Activated CD8-positive, alpha-beta T cell treated with anti-CD3 and anti-CD28 coated beads, Interleukin-2, amount 10 ng/mL, durations not matched to agents 7 days and 5 days (primary cell): ENCODE results near the gene MOV10. TPM values are rescaled to one million over a fixed set of nuclear protein-coding genes. Genes with fewer than 3 reads are reported as not detected.

ENCODE experiments used
- ATAC-seq: fragments of 150-1000 bp; cut with Tn5 transposase; one replicate; pipeline ENCODE4 v1.10.0; 2021; ENCODE audit warnings: moderate library complexity
- CTCF ChIA-PET: fragments of 350-600 bp; sonication (Branson Sonifier 250); formaldehyde crosslinking; loops from one replicate; lab custom pipeline; 2021; ENCODE audit warnings: antibody characterized with exemption; lab: Charles Lee
- POLR2A ChIA-PET: fragments of 350-600 bp; sonication (Branson Sonifier 250); formaldehyde crosslinking; loops from one replicate; lab custom pipeline; 2021; ENCODE audit warnings: antibody characterized with exemption; lab: Charles Lee
- DNase-seq: peaks from one replicate; pipeline ENCODE4 v3.0.0-alpha.2; 2020
- H3K27ac Mint-ChIP-seq: one replicate; pipeline ENCODE4 v1.8.0; 2021; ENCODE audit warnings: mild to moderate bottlenecking, mixed read lengths
- H3K27me3 Mint-ChIP-seq: one replicate; pipeline ENCODE4 v1.8.0; 2021; ENCODE audit warnings: low read depth, mixed read lengths
- H3K36me3 Mint-ChIP-seq: one replicate; pipeline ENCODE4 v1.8.0; 2021; ENCODE audit warnings: low read depth, mixed read lengths
- H3K4me1 Mint-ChIP-seq: one replicate; pipeline ENCODE4 v1.8.0; 2021; ENCODE audit warnings: low read depth, mixed read lengths
- H3K4me3 Mint-ChIP-seq: one replicate; pipeline ENCODE4 v1.8.0; 2021; ENCODE audit warnings: mild to moderate bottlenecking, mixed read lengths
- H3K9me3 Mint-ChIP-seq: one replicate; pipeline ENCODE4 v1.8.0; 2022; ENCODE audit warnings: mixed read lengths; ENCODE audit not compliant: insufficient read depth
- total RNA-seq, 2 experiments: library from RNA; stranded (reverse); gene quantifications; one replicate each; pipeline ENCODE4 v1.2.3, GENCODE V29; 2021

MOV10 gene
- total RNA-seq, 2 experiments from 2014 or later: 120 TPM

DNA sequence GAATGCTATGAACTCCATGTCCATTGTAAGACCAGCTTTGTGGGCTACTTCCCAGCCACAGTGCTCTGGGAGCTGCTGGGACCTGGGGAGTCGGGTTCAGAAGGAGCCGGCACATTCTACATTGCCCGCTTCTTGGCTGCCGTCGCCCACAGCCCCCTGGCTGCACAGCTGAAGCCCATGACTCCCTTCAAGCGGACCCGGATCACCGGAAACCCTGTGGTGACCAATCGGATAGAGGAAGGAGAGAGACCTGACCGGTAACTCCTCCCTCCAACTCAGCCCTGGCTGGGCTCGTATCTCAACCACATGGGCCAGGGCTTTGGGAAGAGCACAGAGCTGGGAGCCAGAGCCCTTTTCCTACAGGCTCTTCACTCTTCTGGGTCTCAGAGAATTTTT is 15.4 kb downstream of the MOV10 start:
- Mint-ChIP-seq H3K4me3 (no peak overlapping the region), H3K4me1 (peaks cover 8% of the 10 kb centered on the region), H3K27ac (no peak overlapping the region), H3K27me3 (no peaks in the 10 kb centered on the region), H3K9me3 (no peaks in the 10 kb centered on the region), H3K36me3 (peaks cover 28% of the 10 kb centered on the region)
- CTCF ChIA-PET: interaction anchor here (1.1 kb wide), 1 partner anchor 114 kb away, joined by 3 read pairs; no protein-coding TSS in a partner anchor
- POLR2A ChIA-PET: interaction anchor here (1.1 kb wide), 1 partner anchor 13 kb away, joined by 3 read pairs; no protein-coding TSS in a partner anchor
- DNase-seq (no peak), ATAC-seq (no peak)

DNA sequence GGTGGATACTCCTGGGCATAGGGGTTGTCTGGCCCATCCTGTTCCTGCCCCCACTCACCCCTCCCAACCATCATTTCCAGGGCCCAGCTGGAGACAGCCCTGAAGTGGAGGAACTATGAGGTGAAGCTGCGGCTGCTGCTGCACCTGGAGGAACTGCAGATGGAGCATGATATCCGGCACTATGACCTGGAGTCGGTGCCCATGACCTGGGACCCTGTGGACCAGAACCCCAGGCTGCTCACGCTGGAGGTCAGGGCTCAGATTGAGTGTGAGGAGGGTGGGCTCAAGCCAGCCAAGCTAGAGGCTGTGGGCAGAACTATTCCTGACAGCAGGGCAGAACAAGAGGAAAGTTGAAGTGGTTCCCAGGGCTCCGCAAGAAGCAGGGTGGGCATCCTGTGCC is 18.2 kb downstream of the MOV10 start:
- peaks cover 44% of the 10 kb centered on the region for H3K36me3 Mint-ChIP-seq
- H3K9me3 Mint-ChIP-seq: no peaks in the 10 kb centered on the region
- no peak overlapping the region for H3K4me3 Mint-ChIP-seq
- H3K4me1 Mint-ChIP-seq: peaks cover 2% of the 10 kb centered on the region
- ChIA-PET CTCF (no interaction called here), POLR2A (interaction anchor here (1.2 to 1.5 kb wide), 2 partner anchors 12 to 18 kb away, joined by 3 to 4 read pairs; partner anchors contain the start of gene MOV10)
- no peak for ATAC-seq
- H3K27me3 Mint-ChIP-seq: no peaks in the 10 kb centered on the region
- no peak overlapping the region for H3K27ac Mint-ChIP-seq
- DNase-seq: no peak

DNA sequence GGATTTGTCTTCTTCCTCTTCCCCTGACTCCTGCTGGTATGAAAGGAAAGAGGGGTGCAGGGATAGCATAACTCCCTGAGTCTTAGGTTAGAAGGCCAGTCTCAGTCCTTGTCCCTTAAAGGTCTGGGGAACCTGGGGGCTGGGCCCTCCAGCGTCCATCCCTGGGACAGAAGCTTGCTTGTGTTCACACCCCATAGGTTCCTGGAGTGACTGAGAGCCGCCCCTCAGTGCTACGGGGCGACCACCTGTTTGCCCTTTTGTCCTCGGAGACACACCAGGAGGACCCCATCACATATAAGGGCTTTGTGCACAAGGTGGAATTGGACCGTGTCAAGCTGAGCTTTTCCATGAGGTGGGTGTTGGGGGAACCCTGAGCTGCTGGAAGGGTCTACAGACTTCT is 19.4 kb downstream of the MOV10 start:
- Mint-ChIP-seq H3K36me3 (peaks cover 48% of the 10 kb centered on the region), H3K9me3 (no peaks in the 10 kb centered on the region), H3K27ac (no peak overlapping the region), H3K4me3 (no peak overlapping the region), H3K4me1 (no peaks in the 10 kb centered on the region), H3K27me3 (no peaks in the 10 kb centered on the region)
- ATAC-seq (no peak), DNase-seq (no peak)
- CTCF ChIA-PET: interaction anchor here (1.2 kb wide), 1 partner anchor 378 kb away, joined by 3 read pairs; no protein-coding TSS in a partner anchor
- POLR2A ChIA-PET: interaction anchor here (1.5 kb wide), 1 partner anchor 19 kb away, joined by 4 read pairs; the partner anchor contains the start of gene MOV10

DNA sequence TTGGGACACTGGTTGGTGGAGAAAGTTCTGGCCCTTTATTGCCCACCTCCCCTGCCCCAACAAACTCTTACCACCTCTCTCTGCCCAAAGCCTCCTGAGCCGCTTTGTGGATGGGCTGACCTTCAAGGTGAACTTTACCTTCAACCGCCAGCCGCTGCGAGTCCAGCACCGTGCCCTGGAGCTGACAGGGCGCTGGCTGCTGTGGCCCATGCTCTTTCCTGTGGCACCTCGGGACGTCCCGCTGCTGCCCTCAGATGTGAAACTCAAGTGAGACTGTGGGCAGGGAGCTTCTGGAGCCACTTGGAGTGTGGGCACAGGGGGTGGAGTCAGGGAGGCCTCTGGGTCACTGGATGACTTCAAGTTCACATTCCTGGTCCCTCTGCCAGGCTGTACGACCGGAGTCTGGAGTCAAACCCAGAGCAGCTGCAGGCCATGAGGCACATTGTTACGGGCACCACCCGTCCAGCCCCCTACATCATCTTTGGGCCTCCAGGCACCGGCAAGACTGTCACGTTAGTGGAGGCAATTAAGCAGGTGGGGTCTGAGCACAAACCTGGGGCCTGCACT is 20.0 kb downstream of the MOV10 start:
- Mint-ChIP-seq H3K4me3 (no peak overlapping the region), H3K27me3 (no peaks in the 10 kb centered on the region), H3K36me3 (peaks cover 52% of the 10 kb centered on the region), H3K4me1 (peaks cover 2% of the 10 kb centered on the region), H3K9me3 (no peaks in the 10 kb centered on the region), H3K27ac (no peak overlapping the region)
- ATAC-seq: no peak
- ChIA-PET POLR2A (no interaction called here), CTCF (interaction anchor here (1.2 kb wide), 1 partner anchor 378 kb away, joined by 3 read pairs; no protein-coding TSS in a partner anchor)
- no peak for DNase-seq

DNA sequence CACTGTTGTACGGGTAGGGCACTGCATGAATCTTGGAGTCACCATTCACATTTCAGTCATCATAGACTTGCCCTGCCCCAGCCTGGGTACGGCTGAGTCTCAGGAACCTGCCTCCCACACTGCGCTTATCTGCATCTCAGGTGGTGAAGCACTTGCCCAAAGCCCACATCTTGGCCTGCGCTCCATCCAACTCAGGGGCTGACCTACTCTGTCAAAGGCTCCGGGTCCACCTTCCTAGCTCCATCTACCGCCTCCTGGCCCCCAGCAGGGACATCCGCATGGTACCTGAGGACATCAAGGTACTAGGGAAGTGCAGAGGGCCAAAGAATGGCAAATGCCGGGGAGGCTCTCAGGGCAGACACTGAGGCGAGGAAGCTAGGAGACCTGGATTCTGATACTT is 20.8 kb downstream of the MOV10 start:
- POLR2A ChIA-PET: interaction anchor here (0.8 kb wide), 1 partner anchor 76 kb away, joined by 3 read pairs; the partner anchor contains the start of gene ST7L
- Mint-ChIP-seq H3K27ac (no peak overlapping the region), H3K36me3 (peaks cover 55% of the 10 kb centered on the region), H3K4me3 (no peak overlapping the region), H3K9me3 (no peaks in the 10 kb centered on the region), H3K4me1 (peaks cover 11% of the 10 kb centered on the region), H3K27me3 (no peaks in the 10 kb centered on the region)
- no peak for ATAC-seq
- CTCF ChIA-PET: no interaction called here
- DNase-seq: no peak

DNA sequence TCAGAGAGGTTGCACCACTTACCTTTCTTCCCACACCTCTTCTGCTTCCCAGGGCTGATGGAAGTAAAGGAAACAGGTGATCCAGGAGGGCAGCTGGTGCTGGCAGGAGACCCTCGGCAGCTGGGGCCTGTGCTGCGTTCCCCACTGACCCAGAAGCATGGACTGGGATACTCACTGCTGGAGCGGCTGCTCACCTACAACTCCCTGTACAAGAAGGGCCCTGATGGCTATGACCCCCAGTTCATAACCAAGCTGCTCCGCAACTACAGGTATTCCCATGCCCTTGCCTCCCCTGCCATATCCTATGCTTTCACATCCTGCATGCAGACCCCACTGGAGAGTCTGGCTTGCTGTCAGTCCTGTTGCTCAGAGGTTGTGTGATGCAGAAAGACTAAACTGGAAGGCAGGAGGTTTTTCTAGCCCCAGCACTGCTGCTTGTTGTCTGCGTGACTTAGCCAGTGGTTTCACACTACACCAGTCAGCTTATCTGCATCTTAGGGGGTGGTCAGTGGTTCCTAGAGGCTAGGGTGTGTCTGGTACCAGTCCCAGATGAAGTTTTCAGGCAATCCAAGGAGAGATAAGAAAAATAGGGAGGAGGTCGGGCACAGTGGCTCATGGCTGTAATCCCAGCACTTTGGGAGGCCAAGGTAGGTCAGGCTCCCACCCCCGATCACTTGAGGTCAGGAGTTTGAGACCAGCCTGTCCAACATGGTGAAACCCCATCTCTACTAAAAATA is 22.3 kb downstream of the MOV10 start:
- H3K36me3 Mint-ChIP-seq: peaks cover 57% of the 10 kb centered on the region
- H3K4me3 Mint-ChIP-seq: no peak overlapping the region
- no peak overlapping the region for H3K27ac Mint-ChIP-seq
- H3K4me1 Mint-ChIP-seq: peaks cover 25% of the 10 kb centered on the region
- no peaks in the 10 kb centered on the region for H3K9me3 Mint-ChIP-seq
- H3K27me3 Mint-ChIP-seq: no peaks in the 10 kb centered on the region
- ChIA-PET CTCF (interaction anchor here (2.9 kb wide), 1 partner anchor 11 kb away, joined by 10 read pairs; no protein-coding TSS in a partner anchor), POLR2A (interaction anchor here (0.8 kb wide), 1 partner anchor 61 kb away, joined by 3 read pairs; no protein-coding TSS in a partner anchor)
- ATAC-seq (no peak), DNase-seq (no peak)

DNA sequence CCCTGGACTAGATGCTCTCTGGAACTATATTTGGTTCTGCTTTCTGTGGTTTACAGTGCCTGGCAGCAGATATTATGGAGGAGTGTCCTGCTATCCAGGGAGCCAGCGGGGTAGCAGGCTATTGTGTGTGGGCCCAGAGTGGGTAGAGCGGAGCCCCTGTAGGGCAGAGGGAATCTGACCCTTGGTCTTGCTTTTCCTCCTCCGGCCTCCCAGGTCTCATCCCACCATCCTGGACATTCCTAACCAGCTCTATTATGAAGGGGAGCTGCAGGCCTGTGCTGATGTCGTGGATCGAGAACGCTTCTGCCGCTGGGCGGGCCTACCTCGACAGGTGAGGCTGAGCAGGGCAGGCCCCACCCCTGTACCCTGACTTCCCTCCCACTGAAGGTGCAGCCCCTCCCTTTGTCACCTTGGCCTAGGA is 23.3 kb downstream of the MOV10 start:
- Mint-ChIP-seq H3K27me3 (no peaks in the 10 kb centered on the region), H3K4me3 (no peak overlapping the region), H3K27ac (no peak overlapping the region), H3K36me3 (peaks cover 62% of the 10 kb centered on the region), H3K9me3 (no peaks in the 10 kb centered on the region), H3K4me1 (peaks cover 36% of the 10 kb centered on the region)
- DNase-seq (no peak), ATAC-seq (no peak)
- ChIA-PET POLR2A (interaction anchor here (0.8 to 3.7 kb wide), 2 partner anchors 23 to 62 kb away, joined by 3 to 21 read pairs; partner anchors contain the start of gene MOV10), CTCF (interaction anchor here (2.9 kb wide), 1 partner anchor 10 kb away, joined by 10 read pairs; no protein-coding TSS in a partner anchor)

DNA sequence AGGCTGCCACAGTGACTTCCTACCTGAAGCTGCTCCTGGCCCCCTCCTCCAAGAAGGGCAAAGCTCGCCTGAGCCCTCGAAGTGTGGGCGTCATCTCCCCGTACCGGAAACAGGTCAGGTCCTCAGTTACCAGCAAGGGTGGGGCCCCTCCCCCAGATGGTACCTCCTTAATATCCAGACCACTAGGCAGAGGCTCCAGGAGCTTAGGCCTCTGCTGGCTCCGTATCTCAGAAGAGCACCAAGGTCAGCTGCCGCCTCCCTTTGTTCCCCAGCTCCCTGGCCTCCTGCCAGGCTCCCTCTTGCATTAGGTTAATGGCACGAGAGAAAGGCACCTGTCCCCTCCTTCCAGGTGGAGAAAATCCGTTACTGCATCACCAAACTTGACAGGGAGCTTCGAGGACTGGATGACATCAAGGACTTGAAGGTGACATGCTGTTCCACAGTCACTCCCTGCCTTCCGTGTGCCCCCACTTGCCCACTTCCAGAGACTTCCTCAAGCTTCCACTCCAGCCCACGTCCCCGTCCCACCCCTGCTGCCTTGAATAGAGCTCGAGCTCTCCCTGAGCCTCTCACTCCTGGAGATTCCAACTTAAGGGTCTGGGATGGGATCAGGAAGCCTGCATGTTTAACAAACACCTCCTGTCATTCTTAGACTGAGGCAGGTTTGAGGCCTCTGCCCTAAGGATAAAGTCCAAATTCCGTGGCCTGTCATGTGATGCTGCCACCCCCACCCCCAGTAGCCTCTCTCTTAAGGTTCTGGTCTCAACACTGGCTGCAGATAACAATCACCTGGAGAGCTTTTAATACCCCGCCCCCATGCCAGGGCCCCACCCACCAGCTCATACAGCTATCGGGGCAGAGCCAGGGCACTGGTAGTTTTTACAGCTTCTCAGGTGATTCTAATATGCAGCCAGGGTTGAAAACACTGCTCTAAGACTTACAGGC is 24.2 kb downstream of the MOV10 start:
- ATAC-seq: no peak
- DNase-seq: no peak
- Mint-ChIP-seq H3K9me3 (no peaks in the 10 kb centered on the region), H3K27ac (peak overlapping the region; percentile 91), H3K4me1 (peaks cover 42% of the 10 kb centered on the region), H3K27me3 (no peaks in the 10 kb centered on the region), H3K36me3 (peaks cover 65% of the 10 kb centered on the region), H3K4me3 (no peak overlapping the region)
- POLR2A ChIA-PET: interaction anchor here (0.8 to 3.7 kb wide), 3 partner anchors 24 to 335 kb away, joined by 3 to 21 read pairs (median 3); partner anchors contain the start of genes MOV10 and ST7L
- CTCF ChIA-PET: interaction anchor here (0.9 to 6.9 kb wide), 4 partner anchors 9 to 85 kb away, joined by 3 to 56 read pairs (median 6); partner anchors contain the start of gene PPM1J

DNA sequence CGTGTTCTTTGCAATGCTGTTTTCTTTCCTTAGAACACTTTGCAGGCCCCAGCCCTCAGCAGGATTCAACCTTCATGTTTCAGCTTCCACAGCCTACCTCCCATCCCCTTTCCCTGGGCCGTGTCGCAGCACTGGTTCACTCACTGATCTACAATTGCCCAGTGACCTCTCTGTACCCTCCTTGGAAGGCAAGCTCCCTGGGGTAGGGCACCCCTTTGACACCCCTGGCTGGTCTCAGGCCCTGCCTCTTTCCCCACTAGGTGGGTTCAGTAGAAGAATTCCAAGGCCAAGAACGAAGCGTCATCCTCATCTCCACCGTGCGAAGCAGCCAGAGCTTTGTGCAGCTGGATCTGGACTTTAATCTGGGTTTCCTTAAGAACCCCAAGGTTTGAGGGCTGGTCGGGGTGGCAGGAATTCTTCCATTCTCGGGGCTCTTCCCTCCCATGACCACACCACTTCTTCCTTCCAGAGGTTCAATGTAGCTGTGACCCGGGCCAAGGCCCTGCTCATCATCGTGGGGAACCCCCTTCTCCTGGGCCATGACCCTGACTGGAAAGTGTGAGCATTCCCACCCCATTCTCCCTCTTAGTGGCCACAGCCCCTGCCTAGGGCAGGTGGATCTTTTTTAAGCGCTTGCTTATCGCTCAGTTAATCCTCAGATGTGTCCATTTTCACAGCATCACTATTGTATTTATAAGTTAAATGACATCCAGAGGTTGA is 25.1 kb downstream of the MOV10 start:
- ATAC-seq: no peak
- CTCF ChIA-PET: interaction anchor here (0.9 to 6.9 kb wide), 3 partner anchors 9 to 86 kb away, joined by 3 to 56 read pairs (median 3); partner anchors contain the start of gene PPM1J
- Mint-ChIP-seq H3K36me3 (peaks cover 68% of the 10 kb centered on the region), H3K9me3 (no peaks in the 10 kb centered on the region), H3K4me1 (peaks cover 52% of the 10 kb centered on the region), H3K27ac (peak overlapping the region; percentile 91), H3K27me3 (no peaks in the 10 kb centered on the region), H3K4me3 (no peak overlapping the region)
- POLR2A ChIA-PET: interaction anchor here (0.8 to 3.7 kb wide), 3 partner anchors 25 to 336 kb away, joined by 3 to 21 read pairs (median 3); partner anchors contain the start of genes MOV10 and ST7L
- DNase-seq: no peak
